IPS DF 19.7 (cell line): ENCODE data around the gene MR1.

Source experiments
- DNase-seq: peaks from one replicate; pipeline ENCODE4 v3.0.0-alpha.2; 2013; ENCODE audit warnings: low read depth, low spot score

Gene MR1

DNA sequence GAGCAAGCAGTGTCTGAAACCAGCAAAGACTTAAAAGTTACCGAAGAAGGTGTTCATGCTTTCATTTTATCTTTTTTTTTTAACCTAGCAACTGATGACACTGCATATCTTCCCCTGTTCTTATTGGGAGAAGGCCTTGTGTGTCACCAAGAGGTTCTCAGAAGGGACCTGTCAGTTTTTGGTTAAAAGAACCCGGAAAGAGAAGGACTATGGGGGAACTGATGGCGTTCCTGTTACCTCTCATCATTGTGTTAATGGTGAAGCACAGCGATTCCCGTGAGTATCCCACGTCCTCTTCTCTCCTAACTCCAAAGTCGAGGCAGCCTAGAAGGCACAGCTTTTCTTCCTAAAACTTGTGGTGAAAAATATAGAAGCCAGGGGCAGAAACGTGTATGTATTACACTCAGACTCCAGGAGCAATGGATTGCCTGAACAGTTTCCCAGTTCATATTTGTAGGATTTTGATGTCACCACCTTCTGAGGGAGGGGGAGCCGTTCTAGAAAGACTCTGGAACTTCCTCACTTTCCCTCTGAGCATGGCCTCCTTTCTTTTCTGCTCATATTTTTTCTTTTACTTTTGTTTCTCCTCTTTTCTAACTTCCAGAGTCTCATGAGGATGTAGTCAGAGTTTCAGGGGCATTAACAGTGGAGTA is at the start of gene MR1:
MR1 (plus strand) TSS at position 185 of the 653 bp plus-strand sequence; CDS start at position 210, 25 bp downstream.
- DNase-seq = no peak

DNA sequence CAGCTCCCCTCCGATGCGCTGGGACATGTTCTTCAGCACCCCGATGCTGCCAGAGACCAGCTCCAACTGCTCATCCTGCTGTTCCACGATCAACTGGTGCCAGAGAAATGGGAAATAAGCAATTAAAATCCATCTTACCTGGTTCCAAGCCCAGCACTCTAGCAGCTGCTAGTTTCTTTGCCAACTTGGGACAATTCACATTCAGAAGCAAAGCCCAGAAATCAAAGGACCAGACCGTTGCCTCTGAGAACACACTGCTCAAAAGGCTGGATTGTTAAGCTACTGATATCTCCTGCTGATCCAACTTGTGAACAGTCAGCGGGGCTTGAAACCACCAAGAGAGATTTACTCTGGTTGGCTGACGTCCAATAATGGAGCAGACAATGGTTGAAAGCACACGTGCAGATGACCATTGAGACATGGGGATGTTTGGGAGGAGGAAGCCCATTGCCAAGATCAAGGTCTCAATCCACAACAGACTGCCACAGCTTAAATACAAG is 45.5 kb upstream of the MR1 start:
- no peak for DNase-seq

DNA sequence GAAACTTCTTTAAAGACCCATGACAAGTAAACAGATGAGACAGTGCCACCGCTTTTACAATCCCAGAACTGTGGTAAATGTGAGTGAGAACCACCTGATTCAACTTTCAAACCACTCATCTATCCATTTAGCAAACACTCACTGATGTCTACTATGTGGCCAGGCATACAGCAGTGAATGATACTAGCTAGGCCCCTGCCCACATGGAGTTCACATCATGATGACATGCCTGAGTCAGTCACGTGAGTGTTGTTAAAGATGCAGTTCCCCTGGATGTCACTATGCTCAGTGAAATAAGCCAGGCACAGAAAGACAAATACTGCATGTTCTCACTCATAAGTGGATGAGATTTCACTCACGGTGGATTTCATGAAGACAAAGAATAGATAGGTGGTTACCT is 39.5 kb upstream of the MR1 start:
- DNase-seq = no peak

DNA sequence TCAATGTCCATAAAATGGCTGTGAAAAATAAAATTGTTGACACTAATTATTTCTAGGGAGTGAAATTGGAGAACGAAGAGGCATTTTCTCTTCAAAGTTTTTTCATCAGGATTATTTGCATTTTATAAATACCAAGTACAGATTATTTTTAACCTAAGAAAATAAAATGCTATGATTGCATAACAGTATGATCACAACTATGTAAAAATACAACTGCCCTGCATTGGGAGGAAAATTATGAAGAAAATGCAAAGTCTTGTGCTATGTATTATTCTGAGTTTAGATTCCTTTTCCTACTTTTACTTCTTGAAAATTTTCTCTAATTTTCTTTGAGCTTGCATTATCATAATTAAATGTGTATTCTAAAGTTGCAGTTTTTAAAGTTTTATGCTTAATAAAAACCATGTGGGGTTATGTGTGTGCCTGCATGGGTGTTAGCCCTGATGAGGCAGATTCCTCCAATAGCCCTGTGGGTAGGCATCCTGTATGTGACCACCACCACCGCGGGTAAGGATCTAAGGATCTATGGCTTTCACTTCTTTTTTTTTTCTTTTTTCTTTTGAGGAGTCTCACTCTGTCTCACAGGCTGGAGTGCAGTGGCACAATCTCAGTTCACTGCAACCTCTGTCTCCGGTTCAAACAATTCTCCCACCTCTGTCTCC is 35.8 kb upstream of the MR1 start:
- DNase-seq = no peak

DNA sequence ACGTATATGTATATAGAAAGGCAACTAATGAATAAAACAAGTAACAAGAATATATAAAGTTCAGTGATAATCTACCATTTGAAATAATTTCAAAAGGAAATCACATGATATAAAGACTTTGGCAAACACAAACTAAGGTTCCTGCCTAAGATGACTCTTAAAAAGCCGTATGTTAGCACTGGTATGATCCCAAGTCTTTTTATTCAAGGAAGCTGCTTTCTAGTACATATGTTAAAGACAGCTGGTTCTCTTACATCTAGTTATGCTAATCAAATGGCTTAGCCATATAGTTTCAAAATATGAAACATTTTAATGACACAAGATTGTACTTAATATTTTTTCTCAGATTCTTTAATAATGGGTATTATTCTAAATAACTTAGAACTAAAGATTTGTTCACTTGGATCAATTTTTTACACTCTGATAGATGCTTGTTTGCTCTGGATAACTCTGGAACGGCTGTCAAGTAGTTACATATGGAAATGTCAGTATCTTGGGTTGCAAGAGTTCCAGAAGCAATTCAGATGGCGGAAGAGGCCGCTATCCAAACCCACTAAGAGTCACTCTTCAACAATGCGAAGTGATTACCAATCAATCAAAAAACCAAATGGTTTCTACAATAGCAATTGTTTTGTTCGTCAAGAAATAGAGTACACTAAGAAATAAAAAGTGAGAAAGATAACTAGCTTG is 32.5 kb upstream of the MR1 start:
- no peak for DNase-seq

DNA sequence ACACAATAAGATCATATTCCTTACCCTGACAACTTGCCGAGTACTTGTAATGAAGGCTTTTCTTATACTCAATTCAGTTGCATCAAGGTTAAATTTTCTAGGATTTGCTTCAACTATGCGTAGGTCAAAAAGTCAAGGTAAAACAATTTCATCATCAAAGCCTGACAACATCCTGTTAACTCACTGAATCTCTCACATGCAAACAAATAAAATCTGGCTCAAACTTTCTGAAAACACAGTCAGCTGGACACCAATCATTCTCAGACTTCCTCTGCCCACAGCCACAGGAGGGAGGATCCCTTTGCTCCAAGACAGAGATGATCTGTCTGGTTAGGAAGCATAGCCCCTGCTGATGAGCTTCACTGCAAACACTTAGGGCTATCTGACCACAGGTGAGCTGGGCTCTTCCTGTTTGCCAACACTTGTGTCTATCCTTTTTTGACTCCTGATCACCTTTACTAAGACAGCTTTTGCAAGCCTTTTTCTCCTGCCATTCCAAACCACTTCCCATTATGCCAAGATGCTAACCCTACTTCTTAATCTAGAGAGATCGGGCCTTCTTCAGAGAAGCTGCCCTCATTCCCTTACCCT is 31.1 kb upstream of the MR1 start:
- no peak for DNase-seq

DNA sequence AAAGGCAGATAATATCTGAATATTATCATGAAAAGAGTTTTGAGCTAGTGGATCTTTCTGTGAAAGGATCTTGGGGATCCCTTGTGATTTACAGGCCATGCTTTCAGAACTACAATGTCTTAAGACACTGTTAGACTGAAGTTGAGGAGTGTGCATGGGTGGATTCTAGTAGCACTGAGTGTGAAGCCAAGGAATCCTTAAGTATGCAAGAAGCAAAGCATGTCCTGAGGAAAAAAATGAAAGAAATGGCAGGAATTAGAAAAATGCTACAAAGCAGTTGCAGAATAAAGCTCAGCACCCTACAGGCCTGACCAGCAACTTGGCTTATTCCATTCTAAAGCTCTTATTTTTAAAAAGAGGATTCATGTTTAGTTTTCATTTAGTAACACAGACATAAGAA is 23.0 kb upstream of the MR1 start:
- no peak for DNase-seq

DNA sequence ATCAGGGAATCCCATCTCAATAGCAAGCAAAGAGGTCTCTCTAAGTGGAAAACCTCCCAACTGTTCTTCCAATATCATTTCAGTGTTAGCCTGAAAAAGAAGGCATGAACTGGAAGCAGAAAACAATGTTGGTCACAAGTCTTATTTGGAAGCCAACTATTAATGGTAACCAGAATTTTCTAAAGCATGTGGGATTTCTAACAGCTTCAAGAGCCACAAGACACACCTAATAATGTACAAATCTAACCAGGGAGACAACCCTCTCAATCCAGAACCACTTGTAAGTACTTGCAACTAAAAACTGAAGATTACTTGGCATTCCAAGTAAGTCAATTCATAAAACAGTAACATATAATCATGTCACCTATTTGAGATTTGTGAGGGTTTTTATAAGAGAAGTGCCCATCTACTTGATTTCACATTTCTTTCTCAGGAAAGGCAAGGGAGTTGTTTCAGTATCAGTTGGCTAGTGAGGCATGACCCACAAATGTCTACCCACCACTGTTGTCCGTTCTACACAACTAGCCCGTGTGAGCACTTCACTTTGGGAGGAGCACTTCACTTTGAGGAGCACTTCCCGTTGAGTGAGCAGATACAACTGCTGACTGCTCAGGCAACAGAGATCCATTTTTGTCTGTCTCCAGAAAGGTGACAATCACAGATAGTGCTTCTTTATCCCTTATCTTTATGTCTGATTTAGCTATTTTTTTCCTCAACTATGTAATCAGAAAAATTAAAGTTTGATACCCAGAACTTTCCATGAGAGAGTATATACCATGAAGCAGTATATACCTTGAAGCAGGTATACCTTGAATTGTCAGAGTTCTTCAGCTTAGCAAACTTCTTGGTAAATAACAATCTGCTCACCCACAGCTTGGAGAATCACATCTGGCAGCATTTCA is 22.2 kb upstream of the MR1 start:
- DNase-seq = no peak

DNA sequence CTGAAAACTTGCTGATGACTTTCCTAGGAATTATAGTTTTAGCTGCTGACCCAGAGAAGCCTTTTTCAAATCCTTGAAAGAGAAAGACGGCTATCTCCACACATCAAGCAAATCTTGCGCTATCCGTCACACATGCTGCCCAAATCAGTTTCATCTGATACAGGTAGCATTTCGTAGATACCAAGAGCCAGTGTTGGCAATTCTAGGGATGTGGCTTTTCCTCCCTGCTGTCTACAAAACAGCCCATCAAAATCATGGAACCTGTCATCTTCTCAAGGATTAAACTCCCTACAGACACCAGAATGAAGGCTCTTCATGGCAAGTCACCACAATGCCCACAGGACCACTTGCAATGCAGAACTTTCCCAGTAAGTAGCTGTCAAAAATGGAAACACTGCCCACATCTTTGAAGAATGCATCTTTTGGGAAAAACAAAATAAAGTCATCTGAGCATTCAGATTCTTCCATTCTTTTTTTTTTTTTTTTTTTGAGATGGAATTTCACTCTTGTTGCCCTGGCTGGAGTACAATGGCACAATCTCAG is 21.5 kb upstream of the MR1 start:
- no peak for DNase-seq

DNA sequence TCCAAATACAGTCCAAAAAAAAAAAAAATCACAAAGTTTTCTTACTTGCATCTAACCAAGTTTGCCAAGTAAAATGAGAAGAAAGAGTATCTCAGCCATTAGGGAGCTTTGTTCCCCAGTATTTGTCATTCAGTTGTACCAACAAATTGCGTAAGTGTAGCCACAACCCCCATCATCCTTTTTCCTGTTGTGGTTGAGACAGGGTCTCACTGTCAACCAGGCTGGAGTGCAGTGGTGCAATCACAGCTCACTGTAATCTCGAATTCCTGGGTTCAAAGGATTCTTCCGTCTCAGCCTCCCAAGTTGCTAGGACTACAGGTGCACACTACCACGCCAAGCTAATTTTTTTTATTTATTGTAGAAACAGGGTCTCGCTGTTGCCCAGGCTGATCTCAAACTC is 20.6 kb upstream of the MR1 start:
- DNase-seq = no peak

DNA sequence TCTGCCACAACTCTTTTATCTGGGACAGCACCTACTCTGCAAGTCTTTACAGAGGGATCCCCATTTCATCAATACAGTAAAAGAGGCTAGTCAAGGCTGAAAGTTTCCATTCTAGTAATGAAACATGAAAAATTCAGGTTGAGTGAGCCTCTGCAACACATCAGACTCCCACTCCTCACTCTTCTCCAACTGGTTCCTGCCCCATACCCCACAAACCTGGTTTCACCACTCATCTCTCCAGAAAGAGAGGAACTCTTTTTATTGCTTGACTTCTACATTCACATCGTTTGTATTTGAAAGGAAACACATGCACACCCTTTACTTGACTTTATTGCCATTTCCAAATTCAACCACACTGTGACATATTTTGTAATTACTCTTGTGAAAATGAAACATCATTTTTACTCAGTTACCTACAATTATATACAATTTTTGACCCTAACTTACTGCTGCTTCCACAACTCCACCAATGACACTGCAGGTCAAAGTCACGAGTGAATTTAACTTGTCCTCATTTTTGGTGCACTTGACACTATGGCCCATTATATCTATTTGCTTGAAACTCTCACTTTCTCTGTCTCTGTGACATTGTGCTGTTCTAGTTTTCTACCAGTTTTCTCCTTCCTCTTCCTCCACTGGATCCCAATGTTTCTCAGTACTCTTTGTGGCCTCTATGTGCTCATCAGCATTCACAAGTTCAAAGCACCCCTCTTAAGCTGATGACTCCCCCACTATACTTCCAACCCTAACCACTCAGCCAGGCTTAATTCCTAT is 19.1 kb upstream of the MR1 start:
- DNase-seq = no peak

DNA sequence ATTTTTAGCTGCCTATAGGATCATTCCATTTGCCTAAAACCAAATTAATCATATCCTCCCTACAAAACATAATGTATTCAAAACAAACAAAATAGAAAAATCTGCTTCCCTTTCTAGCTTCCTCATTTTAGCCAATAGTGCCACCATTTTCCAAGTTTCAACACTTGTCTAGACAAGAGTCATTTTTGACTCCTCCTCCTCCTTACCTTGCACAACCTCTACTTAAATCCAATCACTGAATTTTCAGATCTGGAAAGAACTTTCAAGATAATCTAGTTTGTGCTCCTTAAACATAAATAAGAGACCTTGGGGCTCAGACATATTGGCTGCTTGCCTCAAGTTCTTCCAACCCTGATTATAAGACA is 18.6 kb upstream of the MR1 start:
- DNase-seq = no peak

DNA sequence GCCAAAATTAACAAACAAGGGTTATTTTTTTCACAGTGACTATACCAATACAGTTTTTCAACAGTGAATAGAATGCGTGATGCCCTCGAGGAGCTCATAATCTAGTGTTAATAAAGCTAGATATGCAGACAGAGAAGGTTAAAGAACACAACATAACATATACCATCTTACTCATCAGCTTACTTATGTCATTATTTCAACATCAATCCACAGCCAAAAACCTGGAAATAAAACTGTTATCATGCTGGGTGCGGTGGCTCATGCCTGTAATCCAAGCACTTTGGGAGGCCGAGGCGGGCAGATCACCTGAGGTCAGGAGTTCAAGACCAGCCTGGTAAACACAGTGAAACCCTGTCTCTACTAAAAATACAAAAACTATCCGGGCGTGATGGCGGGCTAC is 17.2 kb upstream of the MR1 start:
- no peak for DNase-seq

DNA sequence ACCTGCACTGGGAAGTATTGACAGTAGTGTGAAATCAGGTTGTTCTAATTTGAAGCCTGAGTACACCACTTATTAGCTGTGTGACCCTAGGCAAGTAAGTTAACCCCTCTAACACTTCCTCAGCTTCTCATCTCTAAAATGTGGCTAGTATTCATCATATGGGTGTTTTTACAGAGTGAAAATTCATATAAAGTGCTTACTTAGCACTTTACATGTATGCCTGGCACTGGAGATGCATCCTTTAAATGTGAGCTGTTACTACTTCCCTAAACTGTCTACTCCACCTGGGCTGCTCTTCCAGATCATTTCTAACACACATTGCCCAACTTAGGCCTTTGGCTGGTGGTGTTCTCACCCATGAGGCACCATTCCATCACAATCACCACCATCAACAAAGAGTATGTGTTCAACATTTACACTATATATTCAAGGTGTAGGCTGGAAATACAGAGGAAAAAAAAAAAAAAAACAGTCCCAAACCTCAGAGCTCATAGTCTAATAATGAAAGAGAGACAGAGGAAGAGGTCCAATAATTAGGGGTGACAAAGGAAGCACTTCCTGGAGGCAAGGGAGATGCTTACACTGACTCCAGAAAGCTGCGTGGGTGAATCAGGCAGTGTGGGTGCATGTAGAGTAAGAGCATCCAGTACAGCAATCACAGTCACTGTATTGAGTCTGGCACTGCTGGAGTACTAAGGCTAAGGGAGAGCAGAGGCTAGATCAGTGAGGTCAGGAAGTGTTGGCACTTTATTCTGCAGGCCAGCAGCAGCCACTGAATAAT is 14.7 kb upstream of the MR1 start:
- DNase-seq = no peak

DNA sequence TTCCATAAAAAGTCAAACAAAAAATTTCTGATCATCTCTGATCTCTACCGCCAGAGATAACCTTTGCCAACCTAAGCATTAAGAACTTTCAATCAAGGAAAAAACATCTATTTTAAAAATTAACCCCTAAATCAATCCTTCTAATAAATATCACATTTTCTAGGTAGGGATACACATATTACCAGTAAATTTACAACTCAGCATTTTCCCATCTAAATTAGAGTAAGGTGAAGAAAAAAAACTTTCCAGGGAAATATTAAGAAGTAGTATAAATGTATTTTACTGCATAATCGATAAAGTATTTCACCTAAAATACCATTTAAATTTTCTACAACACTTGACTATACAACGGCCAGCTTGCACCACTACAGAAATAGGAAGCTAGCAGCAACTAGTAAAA is 12.6 kb upstream of the MR1 start:
- no peak for DNase-seq

DNA sequence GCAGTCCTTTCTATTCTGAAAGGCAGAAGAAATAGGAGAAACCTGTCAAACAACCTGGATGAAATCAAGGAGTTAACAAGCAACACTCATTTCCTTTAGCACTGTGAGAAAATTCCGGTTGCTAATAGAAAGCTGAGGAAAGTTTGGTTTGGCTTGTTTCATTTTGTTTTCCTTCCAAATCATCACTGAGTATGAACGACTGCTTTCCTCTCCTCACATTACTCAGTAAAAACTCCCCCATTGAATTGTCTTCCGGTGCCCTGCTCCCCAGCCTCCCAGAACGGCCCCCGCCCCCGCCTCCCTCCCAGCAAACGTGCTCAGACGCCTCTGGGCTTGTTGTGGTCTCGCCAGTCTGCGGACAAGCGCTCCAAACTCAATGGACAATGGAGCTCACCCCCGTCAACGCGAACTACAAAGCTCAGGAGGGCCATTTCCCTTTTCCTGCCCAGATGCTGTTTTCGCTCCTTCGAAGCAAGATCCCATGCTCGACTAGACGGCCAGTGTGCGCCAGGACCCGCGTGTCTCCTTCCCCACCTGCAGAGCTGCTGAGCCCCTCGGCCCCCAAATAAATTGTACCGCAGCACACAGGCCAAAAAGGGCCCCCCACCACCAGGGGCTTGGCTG is 11.9 kb upstream of the MR1 start:
- peak; percentile 28 for DNase-seq

DNA sequence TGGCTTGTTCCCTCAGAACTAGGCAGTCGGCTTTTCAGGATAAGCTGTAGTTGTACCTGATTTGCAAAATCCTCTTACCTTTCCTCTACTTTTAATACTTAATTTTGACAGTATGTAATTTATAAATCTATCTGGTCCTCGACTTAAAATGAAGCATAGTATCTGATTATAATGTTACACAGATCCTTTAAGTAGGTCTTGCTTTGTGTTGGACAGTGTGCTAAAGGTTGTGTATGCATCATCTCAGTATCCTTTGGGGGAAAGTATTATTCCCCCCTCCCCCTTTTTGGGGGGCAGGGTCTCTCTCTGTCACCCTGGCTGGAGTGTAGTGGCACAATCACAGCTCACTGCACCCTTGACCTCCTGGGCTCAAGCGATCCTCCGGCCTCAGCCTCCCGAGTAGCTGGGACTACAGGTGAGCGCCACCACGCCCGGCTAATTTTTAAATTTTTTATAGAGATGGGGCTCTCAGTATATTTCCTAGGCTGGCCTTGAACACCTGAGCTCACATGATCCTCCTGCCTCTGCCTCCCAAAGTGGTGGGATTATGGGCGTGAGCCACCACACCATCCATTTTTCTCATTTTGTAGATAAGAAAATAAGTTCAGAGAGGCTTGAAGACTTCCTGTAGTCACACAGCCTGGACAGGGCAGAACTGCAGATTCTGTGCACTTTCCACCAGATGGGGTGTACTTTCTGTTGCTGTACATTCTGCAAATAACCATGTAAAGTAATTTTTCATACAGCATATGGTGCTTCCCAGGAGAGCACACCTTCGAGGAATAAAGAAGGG is 10.3 kb upstream of the MR1 start:
- no peak for DNase-seq

DNA sequence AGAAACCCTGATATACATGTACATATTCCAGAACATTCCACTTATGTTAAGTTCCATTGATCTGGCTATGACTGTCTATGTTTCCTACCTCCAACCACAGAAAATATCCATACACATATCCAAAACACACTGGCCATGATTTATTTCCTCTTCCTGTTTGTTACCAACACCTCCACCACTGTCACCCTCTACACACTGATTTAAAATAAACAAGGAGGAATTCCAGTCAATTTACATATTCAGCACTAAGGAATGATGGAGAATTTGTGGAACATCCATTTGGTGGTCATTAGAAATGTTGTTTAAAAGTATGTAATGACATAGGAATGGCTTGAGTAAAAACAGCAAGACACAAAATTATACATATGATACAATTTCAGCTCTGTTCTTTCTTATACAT is 5.6 kb upstream of the MR1 start:
- no peak for DNase-seq
